WERI-Rb-1 (cell line): ENCODE results near the gene RNF220.

Experiments used
- DNase-seq: peaks from one replicate; pipeline ENCODE4 v3.0.0-alpha.2; 2020
- H3K27ac ChIP-seq: fragments of 250-450 bp; sonication (Bioruptor Pico); 2 replicates; pipeline ENCODE4 v1.5.1; 2020; ENCODE audit warnings: mild to moderate bottlenecking, moderate library complexity
- H3K27me3 ChIP-seq: fragments of 250-450 bp; sonication (Bioruptor Pico); 2 replicates; pipeline ENCODE4 v1.5.1; 2021; ENCODE audit warnings: mild to moderate bottlenecking, low read depth, moderate library complexity; ENCODE audit not compliant: insufficient read depth, severe bottlenecking
- H3K36me3 ChIP-seq: fragments of 250-450 bp; sonication (Bioruptor Pico); 2 replicates; pipeline ENCODE4 v1.5.1; 2020; ENCODE audit warnings: mild to moderate bottlenecking, moderate library complexity
- H3K4me3 ChIP-seq: 2 replicates; pipeline ENCODE4 v1.5.1; 2011; ENCODE audit warnings: low read depth, mild to moderate bottlenecking, control low read depth, low read length
- H3K9me3 ChIP-seq: fragments of 250-450 bp; sonication (Bioruptor Pico); 2 replicates; pipeline ENCODE4 v1.5.1; 2021; ENCODE audit warnings: mild to moderate bottlenecking, moderate library complexity; ENCODE audit not compliant: severe bottlenecking
- CTCF ChIP-seq: IDR thresholded peaks from 2 replicates; pipeline ENCODE4 v1.5.1; 2011; ENCODE audit warnings: low read depth, mild to moderate bottlenecking, control low read depth, inconsistent platforms, low read length

RNF220 gene

GRCh38 chr1:44568128-44568900 is 163.3 kb downstream of the RNF220 start:
- DNase-seq: no peak
- Histone ChIP-seq H3K27me3 (no peaks in the 10 kb centered on the region), H3K4me3 (no peak overlapping the region), H3K27ac (no peak overlapping the region), H3K36me3 (no peaks in the 10 kb centered on the region), H3K9me3 (no peaks in the 10 kb centered on the region)
- no peak for TF ChIP-seq CTCF

GRCh38 chr1:44569491-44569890 is 164.4 kb downstream of the RNF220 start:
- no peaks in the 10 kb centered on the region for H3K9me3 ChIP-seq
- no peak overlapping the region for H3K27ac ChIP-seq
- H3K27me3 ChIP-seq: no peaks in the 10 kb centered on the region
- TF ChIP-seq CTCF: no peak
- no peak overlapping the region for H3K4me3 ChIP-seq
- no peak for DNase-seq
- H3K36me3 ChIP-seq: no peaks in the 10 kb centered on the region

- no peaks in the 10 kb centered on the region for H3K36me3 ChIP-seq
- peak; percentile 19 for DNase-seq
- 0 out of 2 replicates have a peak overlapping the region, but pooled peaks have one; percentile 6 for H3K27ac ChIP-seq
- TF ChIP-seq CTCF: peak; percentile 58
- no peaks in the 10 kb centered on the region for H3K27me3 ChIP-seq
- H3K4me3 ChIP-seq: no peak overlapping the region
- H3K9me3 ChIP-seq: no peaks in the 10 kb centered on the region
Measured at GRCh38 chr1:44571712-44572571, 166.9 kb downstream of the RNF220 start.

- Histone ChIP-seq H3K27me3 (no peaks in the 10 kb centered on the region), H3K36me3 (no peaks in the 10 kb centered on the region), H3K9me3 (no peaks in the 10 kb centered on the region), H3K27ac (no peak overlapping the region), H3K4me3 (no peak overlapping the region)
- no peak for TF ChIP-seq CTCF
- DNase-seq: no peak
Measured at GRCh38 chr1:44572572-44572879, 167.5 kb downstream of the RNF220 start.

GRCh38 chr1:44575396-44575795 is 170.3 kb downstream of the RNF220 start:
- no peak for DNase-seq
- Histone ChIP-seq H3K9me3 (no peaks in the 10 kb centered on the region), H3K27me3 (no peaks in the 10 kb centered on the region), H3K36me3 (no peaks in the 10 kb centered on the region), H3K4me3 (no peak overlapping the region), H3K27ac (no peak overlapping the region)
- no peak for TF ChIP-seq CTCF
